ENCODE results near the gene CREB3. TPM values are rescaled to one million over a fixed set of nuclear protein-coding genes. Genes with fewer than 3 reads are reported as not detected.

The CREB3 gene
- polyA plus RNA-seq, 10 donors, result 20.9 to 29.3 (median 25.4) TPM

- no peak for DNase-seq
Observed at GRCh38 chr9:35746583-35746982, 14.1 kb downstream of the CREB3 start.

- no peak for DNase-seq
Observed at GRCh38 chr9:35748242-35748857, 15.9 kb downstream of the CREB3 start.

GRCh38 chr9:35748858-35749514 is 16.5 kb downstream of the CREB3 start, which contains the start of the genes GBA2 and RGP1:
Gene GBA2, minus strand, starts transcription at chr9:35749228. Its CDS starts 524 bp downstream, at chr9:35748704.
Gene RGP1, plus strand, starts transcription at chr9:35749287. Its CDS starts 469 bp downstream, at chr9:35749756.
- peak; percentile 62 to 92 (median 79) for DNase-seq

GRCh38 chr9:35749515-35750255 is 17.2 kb downstream of the CREB3 start:
- peak in 1 of 3 donors; percentile 38 for DNase-seq

GRCh38 chr9:35750256-35750531 is 17.7 kb downstream of the CREB3 start:
- no peak for DNase-seq

GRCh38 chr9:35753466-35753865 is 21.0 kb downstream of the CREB3 start:
- DNase-seq, result no peak

- DNase-seq, result no peak
Observed at GRCh38 chr9:35754264-35754663, 21.8 kb downstream of the CREB3 start, which contains the start of gene MSMP. Gene MSMP, minus strand, starts transcription at chr9:35754276. Its CDS starts 147 bp downstream, at chr9:35754129.

- DNase-seq, result no peak
Observed at GRCh38 chr9:35755071-35755470, 22.6 kb downstream of the CREB3 start.

- peak; percentile 39 to 75 (median 63) for DNase-seq
Observed at GRCh38 chr9:35756275-35757225, 24.1 kb downstream of the CREB3 start.

GRCh38 chr9:35757226-35757891 is 24.9 kb downstream of the CREB3 start:
- DNase-seq, result peak in 2 of 3 donors; percentile 40 to 74

GRCh38 chr9:35757892-35758275 is 25.4 kb downstream of the CREB3 start:
- DNase-seq, result no peak

- DNase-seq, result no peak
Observed at GRCh38 chr9:35758475-35759050, 26.1 kb downstream of the CREB3 start.

GRCh38 chr9:35759795-35760194 is 27.3 kb downstream of the CREB3 start:
- no peak for DNase-seq

GRCh38 chr9:35760651-35761050 is 28.2 kb downstream of the CREB3 start:
- DNase-seq, result peak in 1 of 3 donors; percentile 26

GRCh38 chr9:35763181-35763580 is 30.7 kb downstream of the CREB3 start:
- DNase-seq, result no peak

GRCh38 chr9:35763803-35764202 is 31.3 kb downstream of the CREB3 start:
- DNase-seq, result no peak

- no peak for DNase-seq
Observed at GRCh38 chr9:35766997-35767396, 34.5 kb downstream of the CREB3 start.

GRCh38 chr9:35767458-35767857 is 35.0 kb downstream of the CREB3 start:
- no peak for DNase-seq

GRCh38 chr9:35769763-35770162 is 37.3 kb downstream of the CREB3 start:
- no peak for DNase-seq

- DNase-seq, result no peak
Observed at GRCh38 chr9:35771075-35771433, 38.6 kb downstream of the CREB3 start.

- DNase-seq, result no peak
Observed at GRCh38 chr9:35771534-35771933, 39.1 kb downstream of the CREB3 start.

Data from muscle of back (tissue), 11 donors.